ENCODE results near the gene GAPVD1.

GAPVD1 gene

GRCh38 chr9:125317704-125318103, 56.1 kb downstream of the GAPVD1 start:
- Histone ChIP-seq H3K27ac (replicated peaks) (no peak overlapping the region), H3K4me3 (replicated peaks; ENCODE audit: insufficient read depth, low read length) (no peak overlapping the region), H3K27me3 (ENCODE audit: insufficient read depth, poor library complexity, severe bottlenecking) (no peaks in the 10 kb centered on the region)
- no peak for DNase-seq (ENCODE audit: low read depth in 1 of 2, low spot score in 1 of 2)
- TF ChIP-seq CTCF (IDR thresholded peaks at IDR 0.05; ENCODE audit: insufficient read depth, low read length) (no peak), GABPA (IDR thresholded peaks at IDR 0.05; ENCODE audit: low read depth) (no peak), SPI1 (IDR thresholded peaks at IDR 0.05; ENCODE audit: borderline replicate concordance, low read depth) (no peak), REST (IDR thresholded peaks at IDR 0.05; ENCODE audit: insufficient replicate concordance, low read depth) (no peak), POLR2AphosphoS5 (IDR thresholded peaks at IDR 0.05; ENCODE audit: low read depth) (no peak)

GRCh38 chr9:125321496-125321895, 59.9 kb downstream of the GAPVD1 start:
- no peak for DNase-seq (ENCODE audit: low read depth in 1 of 2, low spot score in 1 of 2)
- TF ChIP-seq POLR2AphosphoS5 (IDR thresholded peaks at IDR 0.05; ENCODE audit: low read depth) (no peak), GABPA (IDR thresholded peaks at IDR 0.05; ENCODE audit: low read depth) (no peak), SPI1 (IDR thresholded peaks at IDR 0.05; ENCODE audit: borderline replicate concordance, low read depth) (no peak), CTCF (IDR thresholded peaks at IDR 0.05; ENCODE audit: insufficient read depth, low read length) (no peak), REST (IDR thresholded peaks at IDR 0.05; ENCODE audit: insufficient replicate concordance, low read depth) (no peak)
- Histone ChIP-seq H3K27me3 (ENCODE audit: insufficient read depth, poor library complexity, severe bottlenecking) (no peaks in the 10 kb centered on the region), H3K27ac (replicated peaks) (no peak overlapping the region), H3K4me3 (replicated peaks; ENCODE audit: insufficient read depth, low read length) (no peak overlapping the region)

- Histone ChIP-seq H3K27me3 (ENCODE audit: insufficient read depth, poor library complexity, severe bottlenecking) (no peaks in the 10 kb centered on the region), H3K4me3 (replicated peaks; ENCODE audit: insufficient read depth, low read length) (no peak overlapping the region), H3K27ac (replicated peaks) (no peak overlapping the region)
- no peak for TF ChIP-seq GABPA (IDR thresholded peaks at IDR 0.05; ENCODE audit: low read depth)
- no peak for TF ChIP-seq CTCF (IDR thresholded peaks at IDR 0.05; ENCODE audit: insufficient read depth, low read length)
- TF ChIP-seq POLR2AphosphoS5 (IDR thresholded peaks at IDR 0.05; ENCODE audit: low read depth), result no peak
- no peak for TF ChIP-seq REST (IDR thresholded peaks at IDR 0.05; ENCODE audit: insufficient replicate concordance, low read depth)
- TF ChIP-seq SPI1 (IDR thresholded peaks at IDR 0.05; ENCODE audit: borderline replicate concordance, low read depth), result no peak
- no peak for DNase-seq (ENCODE audit: low read depth in 1 of 2, low spot score in 1 of 2)
These were observed 62.0 kb downstream of the GAPVD1 start for GRCh38 chr9:125323615-125324014.
